HEK293 (cell line): ENCODE results near the gene PPP2R3A.

Source experiments
- CTCF ChIA-PET: fragments of 350-600 bp; formaldehyde crosslinking; extraction: SDS; loops from one replicate; lab custom pipeline; 2021; ENCODE audit warnings: antibody characterized with exemption; lab: Yijun Ruan, JAX
- POLR2A ChIA-PET: fragments of 300-600 bp; formaldehyde crosslinking; extraction: SDS; loops from one replicate; lab custom pipeline; 2020; ENCODE audit warnings: antibody characterized with exemption, inconsistent platforms; lab: Yijun Ruan, JAX
- H3K27ac ChIP-seq: fragments of 200-500 bp; sonication (Bioruptor generic); 2 replicates; pipeline ENCODE4 v1.5.1; 2014; ENCODE audit warnings: low read depth, low read length, control low read depth, inconsistent platforms; ENCODE audit errors: extremely low read depth
- H3K36me3 ChIP-seq, 2 experiments: fragments of 200-500 bp in 1 of 2; sonication (Bioruptor generic) in 1 of 2; 1 replicate in 1 of 2; 2 replicates in 1 of 2; pipeline ENCODE4 v1.5.1; 2014 to 2017; ENCODE audit warnings: inconsistent platforms in 2 of 2, low read length in 2 of 2; ENCODE audit not compliant: control insufficient read depth in 2 of 2, insufficient read depth in 1 of 2
- H3K4me1 ChIP-seq: fragments of 200-500 bp; sonication (Bioruptor generic); 2 replicates; pipeline ENCODE4 v1.5.1; 2014; ENCODE audit warnings: mild to moderate bottlenecking, low read length, inconsistent platforms; ENCODE audit not compliant: control insufficient read depth, insufficient read depth
- H3K4me3 ChIP-seq: 2 replicates; pipeline ENCODE4 v1.5.1; 2011; ENCODE audit warnings: low read depth, mild to moderate bottlenecking, control low read depth, low read length, moderate library complexity
- H3K9me3 ChIP-seq: fragments of 200-500 bp; sonication (Bioruptor generic); 2 replicates; pipeline ENCODE4 v1.5.1; 2014; ENCODE audit warnings: low read depth, low read length, inconsistent platforms; ENCODE audit not compliant: control insufficient read depth, insufficient read depth
- FEZF1 ChIP-seq: fragments of 450-650 bp; formaldehyde crosslinking; IDR thresholded peaks from 2 replicates; pipeline ENCODE4 v1.5.1; 2016; ENCODE audit warnings: missing biosample characterization, missing genetic modification characterization
- GLIS2 ChIP-seq: fragments of 450-650 bp; formaldehyde crosslinking; IDR thresholded peaks from 2 replicates; pipeline ENCODE4 v1.5.1; 2016; ENCODE audit warnings: missing biosample characterization, missing genetic modification characterization
- HOXC10 ChIP-seq: sonication (generic); formaldehyde crosslinking; IDR thresholded peaks from 2 replicates; pipeline ENCODE4 v1.8.1; 2023; ENCODE audit warnings: mild to moderate bottlenecking, missing genetic modification reagents
- IKZF3 ChIP-seq: fragments of 450-650 bp; IDR thresholded peaks from 2 replicates; pipeline ENCODE4 v1.5.0; 2018; ENCODE audit warnings: missing biosample characterization, mild to moderate bottlenecking, missing genetic modification characterization, moderate library complexity
- OVOL3 ChIP-seq: fragments of 450-650 bp; formaldehyde crosslinking; IDR thresholded peaks from 2 replicates; pipeline ENCODE4 v1.5.1; 2016; ENCODE audit warnings: missing biosample characterization, missing genetic modification characterization
- PRDM4 ChIP-seq: fragments of 450-650 bp; formaldehyde crosslinking; IDR thresholded peaks from 2 replicates; pipeline ENCODE4 v1.5.1; 2017; ENCODE audit warnings: missing biosample characterization, missing genetic modification characterization
- RBAK ChIP-seq: fragments of 450-650 bp; formaldehyde crosslinking; IDR thresholded peaks from 2 replicates; pipeline ENCODE4 v1.5.1; 2016; ENCODE audit warnings: missing biosample characterization, missing genetic modification characterization
- SCRT1 ChIP-seq: fragments of 450-650 bp; formaldehyde crosslinking; IDR thresholded peaks from 2 replicates; pipeline ENCODE4 v1.5.1; 2016; ENCODE audit warnings: missing biosample characterization, missing genetic modification characterization, borderline replicate concordance
- YY2 ChIP-seq: fragments of 450-650 bp; formaldehyde crosslinking; IDR thresholded peaks from 2 replicates; pipeline ENCODE4 v1.5.1; 2016; ENCODE audit warnings: missing biosample characterization, missing genetic modification characterization
- ZBTB6 ChIP-seq: fragments of 450-650 bp; formaldehyde crosslinking; IDR thresholded peaks from 2 replicates; pipeline ENCODE4 v1.5.1; 2017; ENCODE audit warnings: missing biosample characterization, missing genetic modification characterization
- ZFP3 ChIP-seq: fragments of 450-650 bp; formaldehyde crosslinking; IDR thresholded peaks from 2 replicates; pipeline ENCODE4 v1.5.1; 2016; ENCODE audit warnings: low read depth, missing biosample characterization, missing genetic modification characterization
- ZFP37 ChIP-seq: fragments of 450-650 bp; formaldehyde crosslinking; IDR thresholded peaks from 2 replicates; pipeline ENCODE4 v1.5.1; 2016; ENCODE audit warnings: missing biosample characterization, missing genetic modification characterization
- ZNF138 ChIP-seq: fragments of 450-650 bp; formaldehyde crosslinking; IDR thresholded peaks from 2 replicates; pipeline ENCODE4 v1.5.1; 2016; ENCODE audit warnings: missing biosample characterization, missing genetic modification characterization, borderline replicate concordance
- ZNF18 ChIP-seq: fragments of 450-650 bp; formaldehyde crosslinking; IDR thresholded peaks from 2 replicates; pipeline ENCODE4 v1.5.1; 2016; ENCODE audit warnings: missing biosample characterization, missing genetic modification characterization
- ZNF239 ChIP-seq: fragments of 450-650 bp; formaldehyde crosslinking; IDR thresholded peaks from 2 replicates; pipeline ENCODE4 v1.5.1; 2016; ENCODE audit warnings: missing biosample characterization, missing genetic modification characterization
- ZNF292 ChIP-seq: fragments of 450-650 bp; formaldehyde crosslinking; IDR thresholded peaks from 2 replicates; pipeline ENCODE4 v1.5.1; 2016; ENCODE audit warnings: low read depth, missing biosample characterization, missing genetic modification characterization, borderline replicate concordance
- ZNF362 ChIP-seq: fragments of 450-650 bp; formaldehyde crosslinking; IDR thresholded peaks from 2 replicates; pipeline ENCODE4 v1.5.1; 2016; ENCODE audit warnings: missing biosample characterization, missing genetic modification characterization
- ZNF366 ChIP-seq: fragments of 450-650 bp; formaldehyde crosslinking; conservative IDR thresholded peaks from 2 replicates; pipeline ENCODE4 v1.5.1; 2016; ENCODE audit warnings: missing biosample characterization, missing genetic modification characterization
- ZNF398 ChIP-seq: fragments of 450-650 bp; formaldehyde crosslinking; IDR thresholded peaks from 2 replicates; pipeline ENCODE4 v1.5.1; 2017; ENCODE audit warnings: missing biosample characterization, missing genetic modification characterization
- ZNF404 ChIP-seq: fragments of 450-650 bp; formaldehyde crosslinking; IDR thresholded peaks from 2 replicates; pipeline ENCODE4 v1.5.1; 2017; ENCODE audit warnings: missing biosample characterization, missing genetic modification characterization
- ZNF548 ChIP-seq: fragments of 450-650 bp; formaldehyde crosslinking; IDR thresholded peaks from 2 replicates; pipeline ENCODE4 v1.5.1; 2016; ENCODE audit warnings: missing biosample characterization, missing genetic modification characterization
- ZNF561 ChIP-seq: fragments of 450-650 bp; IDR thresholded peaks from 2 replicates; pipeline ENCODE4 v1.5.1; 2018; ENCODE audit warnings: missing biosample characterization, missing genetic modification characterization, borderline replicate concordance
- ZNF585B ChIP-seq: fragments of 450-650 bp; formaldehyde crosslinking; IDR thresholded peaks from 2 replicates; pipeline ENCODE4 v1.5.1; 2016; ENCODE audit warnings: missing biosample characterization, missing genetic modification characterization
- ZNF654 ChIP-seq: fragments of 450-650 bp; formaldehyde crosslinking; IDR thresholded peaks from 2 replicates; pipeline ENCODE4 v1.5.1; 2016; ENCODE audit warnings: low read depth, missing biosample characterization, missing genetic modification characterization
- ZNF658 ChIP-seq: fragments of 450-650 bp; formaldehyde crosslinking; IDR thresholded peaks from 2 replicates; pipeline ENCODE4; 2016; ENCODE audit warnings: missing biosample characterization, missing genetic modification characterization
- ZNF664 ChIP-seq: fragments of 450-650 bp; formaldehyde crosslinking; IDR thresholded peaks from 2 replicates; pipeline ENCODE4 v1.5.1; 2016; ENCODE audit warnings: missing biosample characterization, missing genetic modification characterization

Gene PPP2R3A

GRCh38 chr3:135990903-135991302 lies 25.4 kb downstream of the PPP2R3A start:
- Histone ChIP-seq H3K27ac (no peak overlapping the region), H3K36me3 (no peaks in the 10 kb centered on the region), H3K9me3 (no peaks in the 10 kb centered on the region), H3K4me3 (no peak overlapping the region), H3K4me1 (0 out of 2 replicates have a peak, but pooled peaks cover 2% of the 10 kb centered on the region)
- CTCF ChIA-PET: no interaction called here
- POLR2A ChIA-PET: no interaction called here
- TF ChIP-seq ZNF404 (tag by site-specific recombination): no peak
- no peak for TF ChIP-seq IKZF3 (tag by site-specific recombination)
- TF ChIP-seq ZNF664 (tag by site-specific recombination): no peak
- no peak for TF ChIP-seq GLIS2 (tag by site-specific recombination)
- no peak for TF ChIP-seq OVOL3 (tag by site-specific recombination)
- TF ChIP-seq RBAK (tag by site-specific recombination): no peak
- no peak for TF ChIP-seq SCRT1 (tag by site-specific recombination)
- no peak for TF ChIP-seq ZNF292 (tag by site-specific recombination)
- TF ChIP-seq ZNF239 (tag by site-specific recombination): no peak

- Histone ChIP-seq H3K4me1 (0 out of 2 replicates have a peak, but pooled peaks cover 2% of the 10 kb centered on the region), H3K9me3 (no peaks in the 10 kb centered on the region), H3K4me3 (no peak overlapping the region)
- CTCF ChIA-PET: no interaction called here
- TF ChIP-seq ZNF398 (tag by site-specific recombination) (no peak), ZBTB6 (tag by site-specific recombination) (no peak), FEZF1 (tag by site-specific recombination) (no peak), PRDM4 (no peak), ZNF362 (tag by site-specific recombination) (no peak), ZNF366 (tag by site-specific recombination) (no peak), ZNF561 (tag by site-specific recombination) (no peak), ZNF654 (no peak), YY2 (tag by site-specific recombination) (no peak), HOXC10 (no peak), ZNF585B (tag by site-specific recombination) (no peak), ZNF138 (no peak), ZNF658 (tag by site-specific recombination) (no peak), ZNF548 (tag by site-specific recombination) (no peak), ZFP37 (tag by site-specific recombination) (no peak), ZFP3 (tag by site-specific recombination) (no peak), ZNF18 (tag by site-specific recombination) (no peak)
- TF ChIP-seq, all 188 proteins: peak for 0
- POLR2A ChIA-PET: no interaction called here
- H3K36me3 ChIP-seq: no peaks in the 10 kb centered on the region
- no peak overlapping the region for H3K27ac ChIP-seq
Measured at GRCh38 chr3:135991621-135992020, 26.1 kb downstream of the PPP2R3A start.
